GM18505 (cell line): Measurements from ENCODE around the gene PARP15.
A peak's percentile ranks its signal among the peaks of the same experiment; 100 is the strongest.

ENCODE experiments used
- ATAC-seq: cut with Tn5 transposase; IDR thresholded peaks from one replicate; pipeline ENCODE4 v1.9.1; 2021; ENCODE audit not compliant: unreplicated experiment
- POLR2A ChIP-seq: IDR thresholded peaks from 4 replicates; pipeline ENCODE4 v1.6.1; 2011; ENCODE audit warnings: borderline replicate concordance; ENCODE audit not compliant: insufficient read depth, insufficient read length; ENCODE audit errors: extremely low read depth

PARP15 gene

GRCh38 chr3:122577409-122578031, at the start of gene PARP15:
TSS of gene PARP15 (plus strand) at chr3:122577650. CDS start at chr3:122577668, 18 bp downstream.
- TF ChIP-seq POLR2A, result peak; percentile 83
- no peak for ATAC-seq

- TF ChIP-seq POLR2A, result no peak
- ATAC-seq, result no peak
Observed at GRCh38 chr3:122530164-122530563, 47.3 kb upstream of the PARP15 start.

- ATAC-seq, result peak; percentile 13
- no peak for TF ChIP-seq POLR2A
Observed at GRCh38 chr3:122533480-122533879, 44.0 kb upstream of the PARP15 start.

GRCh38 chr3:122533931-122534334, 43.5 kb upstream of the PARP15 start:
- ATAC-seq, result peak; percentile 100
- no peak for TF ChIP-seq POLR2A

GRCh38 chr3:122535964-122536631, 41.4 kb upstream of the PARP15 start:
- ATAC-seq, result no peak
- TF ChIP-seq POLR2A, result no peak

GRCh38 chr3:122536632-122537001, 40.8 kb upstream of the PARP15 start:
- TF ChIP-seq POLR2A, result no peak
- no peak for ATAC-seq

GRCh38 chr3:122538956-122539490, 38.4 kb upstream of the PARP15 start:
- TF ChIP-seq POLR2A, result no peak
- ATAC-seq, result no peak

- no peak for TF ChIP-seq POLR2A
- ATAC-seq, result no peak
Observed at GRCh38 chr3:122546151-122546550, 31.3 kb upstream of the PARP15 start.

- no peak for ATAC-seq
- TF ChIP-seq POLR2A, result no peak
Observed at GRCh38 chr3:122548076-122548475, 29.4 kb upstream of the PARP15 start.

GRCh38 chr3:122548619-122549018, 28.8 kb upstream of the PARP15 start:
- no peak for ATAC-seq
- TF ChIP-seq POLR2A, result no peak

GRCh38 chr3:122553171-122553570, 24.3 kb upstream of the PARP15 start:
- ATAC-seq, result no peak
- no peak for TF ChIP-seq POLR2A

- ATAC-seq, result no peak
- TF ChIP-seq POLR2A, result no peak
Observed at GRCh38 chr3:122555275-122556071, 22.0 kb upstream of the PARP15 start.

GRCh38 chr3:122557356-122557755, 20.1 kb upstream of the PARP15 start:
- no peak for TF ChIP-seq POLR2A
- ATAC-seq, result no peak
